ENCODE data around the gene HLA-DOB.

Gene HLA-DOB

GRCh38 chr6:32842021-32842650, 25.3 kb upstream of the HLA-DOB start:
- TF ChIP-seq CTCF (conservative IDR thresholded peaks at IDR 0.05): no peak
- no peak overlapping the region for H3K27ac ChIP-seq

- no peak overlapping the region for H3K27ac ChIP-seq
- no peak for TF ChIP-seq CTCF (conservative IDR thresholded peaks at IDR 0.05)
These were observed 23.9 kb upstream of the HLA-DOB start for GRCh38 chr6:32840604-32841246.

- no peak for TF ChIP-seq CTCF (conservative IDR thresholded peaks at IDR 0.05)
- peak overlapping the region; percentile 87 for H3K27ac ChIP-seq
These were observed 22.6 kb upstream of the HLA-DOB start for GRCh38 chr6:32839356-32839755.

GRCh38 chr6:32838114-32838958, 21.5 kb upstream of the HLA-DOB start, which contains the start of gene TAP2:
Gene TAP2 (minus strand): TSS chr6:32838739. CDS start chr6:32838233, 506 bp downstream.
- TF ChIP-seq CTCF (conservative IDR thresholded peaks at IDR 0.05): peak; percentile 97
- H3K27ac ChIP-seq: peak within 1 kb of the TSS; percentile 87

GRCh38 chr6:32837651-32838113, 20.9 kb upstream of the HLA-DOB start:
- peak overlapping the region; percentile 87 for H3K27ac ChIP-seq
- TF ChIP-seq CTCF (conservative IDR thresholded peaks at IDR 0.05): no peak

GRCh38 chr6:32836873-32837272, 20.1 kb upstream of the HLA-DOB start:
- no peak for TF ChIP-seq CTCF (conservative IDR thresholded peaks at IDR 0.05)
- H3K27ac ChIP-seq: no peak overlapping the region
